Stimulated activated CD8-positive, alpha-beta memory T cell treated with anti-CD3 and anti-CD28 coated beads, Interleukin-7, amount 100 ng/mL, for 4 hours (primary cell): ENCODE results near the gene LYPD4.

Experiments
- DNase-seq, 2 donors: peaks; one replicate each; pipeline ENCODE4 v3.0.0-alpha.2; 2020; ENCODE audit warnings: low read depth in 2 of 2

Gene LYPD4

GRCh38 chr19:41851456-41851855 lies 7.0 kb upstream of the LYPD4 start:
- DNase-seq, result no peak

DNA sequence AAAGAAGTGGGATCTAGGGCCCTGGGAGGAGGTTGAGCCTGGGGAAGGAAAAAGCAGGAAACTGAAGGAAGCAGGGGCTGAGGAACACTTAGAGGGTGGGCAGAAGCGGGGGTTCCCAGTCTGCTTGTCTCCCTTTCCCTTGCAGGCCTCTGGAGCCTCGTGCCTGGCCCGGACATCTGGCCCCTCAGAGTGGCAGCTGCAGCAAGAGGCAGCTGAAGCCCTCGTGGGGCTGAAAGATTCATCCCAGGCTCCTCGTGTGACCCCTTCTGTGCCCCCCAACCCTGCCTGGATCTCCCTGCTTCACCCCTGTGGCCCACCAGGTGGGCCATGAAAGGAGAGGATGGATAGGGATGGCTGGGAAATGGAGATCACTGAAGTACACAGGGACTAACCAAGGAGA lies 5.9 kb upstream of the LYPD4 start:
- no peak for DNase-seq

DNA sequence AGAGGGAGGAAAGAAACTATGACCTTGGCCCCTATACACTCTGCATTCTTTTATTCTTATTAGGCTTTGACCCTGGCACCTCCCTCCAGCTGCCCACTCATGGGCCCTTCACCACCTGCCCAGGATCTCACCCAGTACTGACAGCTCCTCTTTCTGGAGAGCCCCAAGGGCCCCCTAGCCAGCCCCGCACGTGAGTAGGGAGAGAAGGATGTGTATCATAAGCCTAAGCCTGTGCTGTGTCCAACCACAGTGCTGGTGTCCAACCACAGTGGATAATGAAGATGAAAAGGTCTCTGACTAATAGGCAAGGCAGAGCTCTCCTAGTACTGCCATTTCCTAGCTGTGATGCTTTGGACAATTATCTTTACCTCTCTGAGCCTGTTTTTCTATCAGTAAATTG lies 4.6 kb upstream of the LYPD4 start:
- no peak for DNase-seq

- no peak for DNase-seq
Measured at GRCh38 chr19:41848666-41849065, 4.2 kb upstream of the LYPD4 start.

GRCh38 chr19:41847351-41848105 lies 3.0 kb upstream of the LYPD4 start:
- DNase-seq, result no peak

DNA sequence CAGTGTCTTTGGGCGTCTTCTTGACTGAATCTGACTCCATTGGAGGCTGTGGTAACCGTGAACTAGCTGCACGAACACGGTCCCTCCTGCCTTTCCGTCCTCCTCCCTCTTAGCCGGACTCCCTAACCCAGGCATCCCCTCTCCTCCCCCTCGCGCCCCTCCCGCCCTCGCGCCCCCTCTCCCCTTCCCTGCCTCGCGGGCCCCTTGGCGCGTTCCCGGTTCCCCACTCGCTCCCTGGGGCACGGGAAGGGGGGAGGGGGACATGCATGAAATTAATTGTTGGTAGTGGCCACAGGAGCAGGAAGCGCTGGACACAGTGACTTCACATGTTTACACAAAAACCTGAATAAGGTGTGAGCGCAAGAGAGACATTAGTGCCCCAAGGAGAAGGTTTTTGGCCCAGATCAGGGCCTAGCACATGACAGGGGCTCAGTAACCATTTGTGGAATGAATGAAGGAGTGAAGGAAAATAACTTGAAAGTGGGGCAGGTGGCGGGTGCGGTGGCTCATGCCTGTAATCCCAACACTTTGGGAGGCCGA lies 638 bp upstream of the LYPD4 start:
- no peak for DNase-seq

DNA sequence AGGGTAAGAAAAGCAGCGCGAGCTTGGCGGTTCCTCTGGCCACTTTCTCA lies 343 bp upstream of the LYPD4 start, which contains the start of gene DMRTC2:
Gene DMRTC2 (plus strand): TSS at position 42 of the 50 bp plus-strand sequence. CDS start 2,387 bp downstream, outside the sequence.
- no peak for DNase-seq

DNA sequence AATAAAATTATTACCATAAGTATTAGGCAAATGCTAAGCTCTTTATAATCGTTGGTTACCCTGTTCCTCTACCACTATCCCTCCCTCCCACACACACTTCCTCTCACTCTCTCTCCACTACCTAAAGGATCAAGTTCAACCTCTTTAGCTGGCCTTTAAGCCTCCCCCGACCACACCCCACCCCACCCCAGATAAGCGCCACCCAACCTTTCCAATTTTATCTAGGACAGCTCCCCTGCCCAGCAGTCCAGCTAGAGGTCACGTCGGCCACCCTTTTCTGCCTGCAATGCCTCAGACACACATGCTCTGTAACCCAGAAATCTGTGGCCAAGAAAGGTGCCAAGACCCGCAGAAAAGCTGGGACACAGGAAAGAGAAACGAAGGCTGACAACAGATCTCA lies 1.1 kb downstream of the LYPD4 start:
- no peak for DNase-seq

- no peak for DNase-seq
Measured at GRCh38 chr19:41839211-41839610, 5.3 kb downstream of the LYPD4 start.

GRCh38 chr19:41837981-41838708 lies 6.3 kb downstream of the LYPD4 start:
- no peak for DNase-seq

- DNase-seq, result peak in 1 of 2 donors; percentile 6
Measured at GRCh38 chr19:41821003-41821735, 23.3 kb downstream of the LYPD4 start.

- DNase-seq, result no peak
Measured at GRCh38 chr19:41816761-41817160, 27.7 kb downstream of the LYPD4 start.

DNA sequence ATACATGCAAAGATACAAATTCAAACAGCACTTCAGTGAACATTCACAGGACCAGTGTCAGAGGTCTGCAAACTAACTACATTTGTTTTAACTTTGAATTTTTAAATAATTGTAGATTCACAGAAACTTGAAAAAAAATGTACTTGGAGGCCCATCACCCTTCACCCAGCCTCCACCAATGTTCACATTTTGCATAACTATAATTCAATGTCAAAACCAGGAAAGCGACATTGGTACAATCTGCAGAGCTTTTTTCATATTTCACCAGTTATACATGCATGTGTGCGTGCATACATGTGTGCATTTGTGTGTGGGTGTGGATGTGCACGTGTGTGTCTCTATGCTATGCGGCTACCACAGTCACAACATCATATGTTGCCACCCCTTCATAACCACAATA lies 29.2 kb downstream of the LYPD4 start:
- DNase-seq, result no peak

GRCh38 chr19:41813911-41814310 lies 30.6 kb downstream of the LYPD4 start:
- no peak for DNase-seq

DNA sequence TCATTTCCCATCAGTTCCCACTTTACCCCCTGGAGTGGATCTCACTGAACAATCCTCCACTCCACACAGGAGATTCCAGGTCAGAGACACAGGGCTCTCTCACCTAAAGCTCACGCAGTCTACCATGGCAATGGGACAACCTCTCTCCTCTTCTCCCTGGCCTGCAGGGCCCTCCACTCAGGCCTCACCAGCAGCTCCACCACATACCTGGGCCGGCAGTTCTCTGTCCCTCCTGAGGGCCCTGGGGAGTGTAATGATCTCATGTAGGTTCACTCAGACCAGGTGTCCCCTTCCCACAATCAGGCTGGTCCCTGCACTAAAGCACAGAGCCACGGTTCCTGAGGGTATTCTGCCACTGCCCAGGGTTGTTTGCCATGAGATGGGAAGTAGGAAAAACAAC lies 32.5 kb downstream of the LYPD4 start:
- DNase-seq, result no peak

DNA sequence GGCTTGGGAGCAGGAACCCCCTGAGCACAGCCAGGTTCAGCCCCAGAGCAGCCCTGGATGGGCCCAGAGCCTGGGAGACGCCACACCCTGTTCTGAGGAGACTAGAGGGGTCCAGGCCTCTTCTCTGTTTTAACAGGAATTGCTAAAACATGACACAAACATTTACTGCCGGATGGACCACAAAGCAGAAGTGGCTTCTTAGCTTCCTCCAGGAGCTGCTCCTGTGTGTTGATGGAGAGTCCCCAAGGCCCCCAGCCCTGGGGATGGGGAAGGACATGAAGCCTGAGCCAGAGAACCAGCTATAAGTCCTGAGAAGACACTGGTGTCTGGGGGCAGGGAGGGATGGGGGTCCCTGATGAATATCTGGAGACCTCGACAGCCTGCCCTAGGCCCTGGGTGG lies 33.4 kb downstream of the LYPD4 start:
- no peak for DNase-seq

DNA sequence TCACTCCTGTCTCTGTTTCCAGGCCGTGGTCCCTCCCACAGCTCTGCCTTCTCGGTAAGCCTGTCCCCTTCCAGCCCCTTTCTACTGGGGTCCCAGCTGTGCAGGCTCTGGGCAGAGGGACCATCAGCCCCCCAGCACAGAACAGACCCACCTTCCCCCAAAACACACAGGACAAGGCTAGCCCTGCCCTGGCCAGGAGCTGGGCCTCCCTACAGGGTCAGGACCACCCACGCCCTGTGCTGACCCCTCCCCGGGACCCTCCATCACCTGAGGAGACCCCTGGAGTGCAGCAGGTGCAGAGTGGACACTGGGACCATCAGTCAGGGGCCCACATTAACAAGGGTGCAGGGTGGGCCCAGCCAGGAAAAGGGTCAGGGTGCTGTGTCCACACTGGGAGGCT lies 34.2 kb downstream of the LYPD4 start:
- DNase-seq, result no peak

DNA sequence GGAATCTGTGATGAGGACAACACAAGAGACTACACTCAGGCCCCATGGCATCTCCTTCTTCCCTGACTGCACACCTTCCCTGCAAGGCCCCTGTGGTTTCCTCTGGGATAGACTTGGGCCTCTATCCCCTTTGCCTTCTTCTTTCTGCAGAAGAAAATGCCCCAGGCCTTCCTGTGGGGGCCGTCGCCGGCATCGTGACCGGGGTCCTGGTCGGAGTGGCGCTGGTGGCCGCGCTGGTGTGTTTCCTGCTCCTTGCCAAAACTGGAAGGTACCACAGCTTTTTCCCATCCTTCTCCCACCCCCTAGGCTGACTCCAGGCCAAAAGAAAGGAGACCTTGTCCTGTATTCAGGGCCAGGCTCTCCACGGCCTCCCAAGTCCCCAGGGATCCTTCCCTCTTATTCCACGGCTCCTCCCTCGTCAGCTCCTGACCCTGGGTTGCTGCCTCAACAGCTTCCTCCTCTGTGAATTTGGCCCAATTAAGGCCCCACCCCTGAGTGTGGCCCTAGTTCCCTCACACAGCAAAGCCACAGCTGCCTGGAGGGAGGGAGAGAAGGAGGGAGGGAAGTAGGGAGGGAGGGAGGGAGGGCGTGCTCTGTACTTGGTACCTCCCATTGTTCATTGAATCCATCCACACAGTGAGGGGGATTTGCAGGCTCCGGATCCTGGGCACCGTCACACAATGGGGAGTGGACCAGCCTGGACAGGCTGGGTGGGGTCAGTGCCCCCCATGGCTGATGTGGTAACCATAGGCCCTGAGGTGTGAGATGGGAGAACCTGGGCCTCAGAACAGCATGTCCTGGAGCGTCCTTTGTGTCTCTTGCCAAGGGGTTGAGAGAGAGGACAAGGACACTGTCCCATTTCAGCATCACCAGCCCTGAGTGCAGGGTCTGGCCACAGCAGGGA lies 35.6 kb downstream of the LYPD4 start:
- DNase-seq, result no peak

DNA sequence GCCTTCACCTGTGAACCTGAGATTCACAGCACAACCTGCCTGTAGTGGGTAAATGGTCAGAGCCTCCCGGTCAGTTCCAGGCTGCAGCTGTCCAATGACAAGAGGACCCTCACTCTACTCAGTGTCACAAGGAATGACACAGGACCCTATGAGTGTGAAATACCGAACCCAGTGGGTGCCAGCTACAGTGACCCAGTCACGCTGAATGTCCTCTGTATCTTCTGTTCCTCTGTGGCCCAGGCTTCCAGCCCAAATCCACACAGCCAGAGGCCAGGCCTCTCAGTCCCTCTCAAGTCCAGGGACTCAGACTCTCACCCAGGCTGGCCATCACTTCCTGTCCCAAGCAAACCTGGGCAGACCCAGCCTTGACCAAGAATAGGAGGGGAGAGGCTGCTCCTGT lies 37.3 kb downstream of the LYPD4 start:
- DNase-seq, result no peak

GRCh38 chr19:41804336-41804735 lies 40.1 kb downstream of the LYPD4 start:
- no peak for DNase-seq

GRCh38 chr19:41802770-41803169 lies 41.7 kb downstream of the LYPD4 start:
- no peak for DNase-seq

DNA sequence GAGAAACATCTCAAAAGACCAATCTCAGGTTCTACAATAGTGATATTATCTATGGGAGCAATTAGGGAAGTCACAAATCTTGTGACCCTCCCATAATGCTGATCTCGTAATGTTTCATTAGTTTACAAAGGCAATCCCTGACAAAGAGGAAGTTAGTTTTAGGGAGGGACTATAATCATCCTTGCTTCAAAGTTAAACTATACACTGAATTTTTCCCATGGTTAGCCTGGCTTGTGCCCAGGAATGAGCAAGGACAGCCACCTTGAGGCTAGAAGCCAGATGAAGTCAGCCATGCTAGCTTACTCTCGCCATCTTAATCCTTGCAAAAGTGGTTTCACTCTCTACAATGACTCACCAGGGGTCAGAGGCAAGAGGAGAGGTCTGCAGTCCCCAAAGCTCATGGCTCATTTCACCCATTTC lies 42.7 kb downstream of the LYPD4 start:
- no peak for DNase-seq
